GM21367 (cell line): Measurements from ENCODE around the gene LIPT2.

ENCODE experiments used
- ATAC-seq: cut with Tn5 transposase; IDR thresholded peaks from one replicate; pipeline ENCODE4 v1.9.1; 2021; ENCODE audit not compliant: unreplicated experiment

The LIPT2 gene

DNA sequence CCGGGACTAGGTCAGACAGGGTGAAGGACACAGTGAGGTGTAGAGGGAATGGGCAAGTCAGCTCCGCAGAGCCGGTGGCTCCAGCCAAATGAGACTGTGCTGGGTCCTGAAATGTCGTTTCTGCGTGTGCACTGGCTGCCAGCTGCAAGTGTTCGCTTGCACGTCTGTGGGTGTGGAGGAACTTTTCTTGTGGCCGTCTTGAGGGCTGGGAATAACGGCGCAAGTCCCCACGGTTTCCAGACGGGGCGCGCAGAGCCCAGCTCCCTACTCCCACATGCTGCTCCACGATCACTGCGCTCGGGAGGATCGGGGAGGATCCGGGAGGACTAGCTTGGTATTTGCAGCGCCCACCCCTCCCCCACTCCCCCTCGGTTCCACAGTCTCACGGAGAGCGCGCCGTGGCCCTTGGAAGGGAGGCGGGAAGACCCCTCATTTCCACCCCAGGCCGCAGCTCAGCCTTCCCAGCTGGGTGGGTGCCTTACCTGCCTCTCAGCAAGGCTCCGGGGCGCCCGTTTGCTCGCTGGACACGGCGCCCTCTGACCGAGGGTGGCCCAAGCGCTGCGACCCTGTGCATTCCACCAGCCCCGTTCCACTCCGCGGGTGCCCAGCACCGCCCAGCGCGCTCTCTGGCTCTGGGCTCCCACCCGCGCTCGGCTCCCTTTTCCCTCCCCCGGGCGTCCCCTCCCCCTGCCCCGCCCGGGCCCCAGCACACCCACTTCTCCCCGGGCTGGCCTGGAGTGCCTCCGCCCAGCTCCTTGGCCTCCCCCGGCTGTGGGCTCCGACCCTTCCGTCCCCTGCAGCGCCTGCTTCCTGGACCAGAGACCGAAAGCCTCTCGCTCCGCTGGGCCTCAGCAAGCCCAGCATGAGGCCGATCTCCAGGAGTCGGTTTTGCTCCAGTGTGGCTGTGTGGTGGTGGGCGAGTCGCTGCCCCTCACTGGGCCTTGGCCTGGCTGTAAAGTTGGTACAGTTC, 26.3 kb downstream of the LIPT2 start, which contains the start of gene KCNE3:
Gene KCNE3, minus strand, starts transcription at position 634 of the 970 bp plus-strand sequence. CDS start 9,986 bp downstream, outside the sequence.
- no peak for ATAC-seq

GRCh38 chr11:74465291-74465708, 28.2 kb downstream of the LIPT2 start:
- ATAC-seq, result no peak

DNA sequence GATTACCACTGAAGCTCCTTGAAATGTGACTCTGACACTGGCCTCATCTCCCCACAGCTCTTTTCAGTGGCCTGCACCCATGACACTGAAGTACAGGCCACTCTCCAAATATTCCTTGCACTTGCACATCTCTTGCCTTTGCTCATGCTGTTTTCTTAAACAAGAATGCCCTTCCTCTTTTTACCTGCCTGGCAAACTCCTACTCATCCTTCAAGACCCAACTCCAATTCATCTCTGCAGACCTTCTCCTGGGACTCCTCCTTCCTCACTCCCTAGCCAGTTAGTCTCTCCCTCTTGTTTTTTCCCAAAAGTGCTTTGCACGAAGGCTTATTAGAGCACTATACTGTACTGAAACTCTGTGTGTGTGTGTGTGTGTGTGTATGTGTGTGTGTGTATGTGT, 28.8 kb downstream of the LIPT2 start:
- ATAC-seq, result no peak

DNA sequence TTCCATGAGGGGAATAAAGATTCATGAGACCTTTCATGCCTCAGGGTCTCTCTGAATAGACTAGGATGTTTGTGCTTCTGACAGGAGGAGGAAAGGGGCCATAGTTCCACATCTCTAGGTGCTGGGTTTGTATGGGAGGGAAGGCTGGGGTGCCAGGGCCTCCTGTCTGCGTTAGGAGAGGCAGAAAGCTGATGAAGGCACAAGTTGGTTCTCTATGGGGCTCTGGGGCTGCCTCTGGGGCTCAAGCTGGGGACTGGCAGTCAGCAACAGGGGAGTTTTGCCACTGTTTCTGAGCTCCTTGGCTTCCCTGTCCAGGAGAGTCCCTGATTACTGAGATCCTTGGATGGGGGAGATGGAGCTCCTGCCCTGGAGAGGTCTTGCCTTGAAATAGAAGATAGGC, 30.3 kb downstream of the LIPT2 start:
- no peak for ATAC-seq

- no peak for ATAC-seq
These were observed 30.9 kb downstream of the LIPT2 start for GRCh38 chr11:74462631-74463030.

DNA sequence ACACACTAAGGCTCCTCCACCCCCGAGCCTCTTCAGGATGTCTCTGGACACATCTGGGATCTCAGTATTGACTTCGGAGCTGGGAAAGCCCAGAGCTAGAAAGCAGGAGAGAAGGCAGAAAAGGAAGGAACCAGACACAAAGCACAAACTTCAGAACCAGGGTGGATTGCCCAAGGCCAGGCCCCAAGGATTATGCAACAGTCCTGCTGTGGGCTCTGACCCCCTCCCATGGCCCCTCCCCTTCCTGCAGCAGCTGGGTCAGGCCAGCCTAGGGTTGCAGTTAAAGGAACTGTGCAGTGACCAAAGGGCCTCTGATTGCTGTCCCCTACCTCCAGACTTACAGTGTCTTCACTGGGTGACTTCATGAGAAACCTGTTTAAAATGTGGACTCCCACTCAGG, 31.5 kb downstream of the LIPT2 start:
- no peak for ATAC-seq

GRCh38 chr11:74460481-74461154, 32.9 kb downstream of the LIPT2 start:
- no peak for ATAC-seq

DNA sequence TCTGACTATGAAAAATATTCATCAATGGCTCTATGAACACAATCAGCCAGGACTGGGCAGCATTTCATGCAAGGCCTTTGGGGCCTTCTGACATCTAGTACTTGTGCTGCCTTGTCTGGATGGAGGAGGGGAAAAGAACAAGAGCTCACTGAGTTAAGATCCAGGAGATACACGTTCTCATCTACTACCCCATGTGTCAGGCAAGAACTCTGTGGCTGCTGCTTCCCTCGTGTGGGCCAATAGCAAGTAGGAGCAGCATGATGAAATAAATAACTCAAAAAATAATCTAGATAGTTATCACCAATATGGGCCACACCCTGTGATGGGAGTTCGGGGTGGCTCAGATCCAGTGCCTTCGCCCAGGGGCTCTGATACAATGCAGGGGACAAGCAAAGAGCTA, 33.5 kb downstream of the LIPT2 start:
- ATAC-seq, result no peak

DNA sequence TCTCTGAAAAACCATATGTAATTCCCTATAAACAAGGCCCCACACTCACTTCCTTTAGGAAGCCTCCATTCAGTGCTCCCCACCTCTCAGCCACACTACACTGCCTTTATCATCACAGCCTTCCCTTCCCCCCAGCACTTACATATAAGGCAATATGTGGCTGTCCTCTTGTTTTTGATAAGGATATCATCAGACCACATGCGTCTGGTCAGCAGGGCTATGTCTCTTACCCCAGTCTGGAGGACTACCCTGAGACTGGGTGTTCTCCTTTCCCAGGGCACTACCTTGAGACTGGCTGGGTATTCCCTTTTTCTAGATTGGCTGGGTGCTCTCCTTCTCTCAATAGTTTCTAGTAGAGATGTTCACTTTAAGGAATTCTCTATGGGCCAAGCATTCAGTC, 33.9 kb downstream of the LIPT2 start:
- no peak for ATAC-seq

DNA sequence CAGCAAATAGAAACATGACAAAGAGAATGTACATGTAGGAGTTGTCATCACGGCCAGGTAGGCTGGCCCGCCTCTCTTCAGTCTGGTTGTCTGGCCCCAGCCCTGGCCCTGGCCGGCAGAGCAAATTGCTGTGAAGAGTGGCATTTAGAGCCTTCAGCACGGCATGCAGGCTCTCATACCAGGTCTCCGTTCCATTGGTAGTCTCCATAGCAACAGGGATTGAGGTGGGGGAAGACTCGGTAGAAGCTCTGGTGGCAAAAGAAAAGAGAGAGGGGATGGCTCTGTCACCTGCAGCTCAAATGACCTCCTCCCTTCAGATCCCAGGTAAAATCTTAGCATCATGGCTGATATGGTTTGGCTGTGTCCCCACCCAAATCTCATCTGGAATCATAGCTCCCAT, 36.2 kb downstream of the LIPT2 start:
- ATAC-seq, result no peak

DNA sequence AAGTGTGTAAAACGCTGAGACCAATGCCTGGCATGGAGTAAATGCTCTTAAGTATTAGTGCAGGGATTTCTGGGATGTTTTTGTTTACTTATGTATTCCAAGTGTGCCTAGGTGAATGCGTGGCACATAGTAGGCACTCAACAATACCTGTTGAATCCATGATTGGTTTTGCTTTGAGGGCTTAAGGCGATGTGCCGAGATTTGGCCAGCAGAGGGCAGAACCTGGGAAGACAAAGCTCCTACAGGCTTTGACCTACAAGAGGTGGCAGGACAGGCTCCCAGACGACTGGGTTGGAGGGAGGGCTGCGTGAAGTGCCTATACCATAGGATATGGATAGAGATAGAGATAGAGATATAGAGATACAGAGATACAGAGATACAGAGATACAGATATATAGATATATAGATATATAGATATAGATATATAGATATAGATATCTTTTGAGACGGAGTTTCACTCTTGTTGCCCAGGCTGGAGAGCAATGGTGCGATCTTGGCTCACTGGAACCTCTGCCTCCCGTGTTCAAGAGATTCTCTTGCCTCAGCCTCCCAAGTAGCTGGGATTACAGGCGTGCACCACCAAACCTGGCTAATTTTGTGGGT, 40.0 kb downstream of the LIPT2 start:
- no peak for ATAC-seq

DNA sequence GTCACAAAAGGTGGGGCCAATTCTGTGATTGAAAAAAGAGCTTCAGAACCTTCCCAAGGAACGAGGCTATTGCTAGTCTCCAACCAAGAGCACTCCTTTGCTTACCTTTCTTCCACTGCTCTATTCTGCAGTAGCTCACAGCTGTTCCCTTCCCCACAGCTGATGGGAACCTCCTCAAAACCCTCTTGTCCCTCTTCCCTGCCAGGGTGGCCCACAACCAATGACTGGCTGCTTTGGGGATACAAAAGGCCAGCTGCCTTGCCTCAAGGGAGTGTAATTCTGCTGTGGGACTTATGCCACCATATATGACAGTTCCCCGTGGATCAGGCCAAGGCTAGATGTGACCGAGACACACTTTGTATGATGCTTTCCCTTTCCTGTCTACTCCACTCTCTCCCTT, 41.2 kb downstream of the LIPT2 start:
- no peak for ATAC-seq

GRCh38 chr11:74450318-74450717, 43.2 kb downstream of the LIPT2 start:
- ATAC-seq, result no peak

- peak; percentile 53 for ATAC-seq
These were observed 44.1 kb downstream of the LIPT2 start for GRCh38 chr11:74449369-74449931.

DNA sequence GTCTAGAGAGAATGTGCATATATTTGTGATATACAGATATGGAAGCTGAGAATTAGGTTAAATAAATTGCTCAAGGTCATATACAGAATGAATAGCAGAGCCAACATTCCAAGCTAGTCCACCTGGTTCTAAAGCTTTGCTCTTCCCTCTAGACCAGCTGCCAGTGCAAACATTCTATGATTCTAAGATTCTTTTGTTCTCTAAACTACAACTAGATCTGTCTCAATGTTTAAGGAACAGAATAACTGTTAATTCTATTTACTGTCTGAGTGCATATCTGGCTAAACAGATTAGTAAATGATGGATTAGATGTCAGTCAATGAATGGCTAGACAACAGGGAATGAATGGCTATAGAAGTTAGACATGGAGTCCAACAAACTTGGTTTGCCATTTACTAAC, 45.8 kb downstream of the LIPT2 start:
- no peak for ATAC-seq

DNA sequence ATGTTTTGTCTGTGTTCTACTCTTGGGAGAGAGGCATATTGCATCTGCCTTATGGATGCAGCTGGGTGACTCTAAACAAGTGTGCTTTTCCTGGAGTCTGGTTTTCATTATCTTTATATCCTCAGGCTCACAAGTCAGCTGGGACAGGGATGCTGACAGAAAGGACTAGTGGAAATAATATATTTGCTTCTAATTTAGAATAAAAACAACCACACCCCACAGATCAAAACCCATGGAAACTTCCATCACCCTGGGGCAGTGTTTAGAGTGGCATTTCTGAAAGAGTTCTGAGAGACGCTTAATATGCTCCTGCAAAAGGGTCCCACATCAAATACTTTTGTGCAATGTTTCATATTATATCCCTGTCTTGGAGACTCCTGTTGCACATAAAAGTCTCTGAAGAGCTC, 47.0 kb downstream of the LIPT2 start:
- no peak for ATAC-seq

- no peak for ATAC-seq
These were observed 49.2 kb downstream of the LIPT2 start for GRCh38 chr11:74444173-74444826.

DNA sequence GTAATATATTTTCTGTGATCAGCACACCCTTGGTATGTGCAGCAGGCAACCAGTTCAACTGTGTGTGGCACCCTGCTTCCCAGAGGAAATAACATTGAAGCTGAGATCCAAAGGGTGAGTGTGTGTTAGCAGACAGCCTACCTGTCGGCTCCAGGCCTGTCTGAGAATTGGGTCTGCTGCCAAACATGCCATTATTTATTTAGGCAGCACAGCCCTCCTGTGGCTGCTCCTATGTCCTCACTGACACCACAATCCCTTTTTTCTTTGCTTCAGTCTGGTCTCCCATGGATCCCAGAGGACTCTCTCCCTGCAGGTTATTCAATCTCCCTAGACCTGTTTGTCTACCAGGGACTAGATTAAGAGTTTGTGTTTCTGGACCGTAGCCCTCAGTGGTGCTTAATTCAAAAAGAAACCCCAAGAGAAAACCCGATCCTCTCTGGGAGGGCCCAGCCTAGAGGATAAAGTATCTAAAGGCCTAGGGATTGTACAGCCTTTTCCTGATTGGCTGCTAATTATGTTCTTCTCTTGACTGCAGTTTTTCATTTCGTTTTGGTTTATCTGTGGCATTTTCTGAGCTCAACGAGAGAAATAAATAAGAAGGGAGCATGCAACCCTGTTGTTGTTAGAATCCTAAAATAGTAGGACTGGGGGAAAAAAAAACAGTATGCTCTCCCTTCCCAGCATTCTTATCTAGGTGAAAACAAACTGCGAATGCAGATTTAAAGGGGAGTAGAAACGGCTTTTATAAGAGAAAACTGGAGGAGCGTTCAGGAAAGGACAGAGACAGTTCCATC, 50.3 kb downstream of the LIPT2 start:
- no peak for ATAC-seq

DNA sequence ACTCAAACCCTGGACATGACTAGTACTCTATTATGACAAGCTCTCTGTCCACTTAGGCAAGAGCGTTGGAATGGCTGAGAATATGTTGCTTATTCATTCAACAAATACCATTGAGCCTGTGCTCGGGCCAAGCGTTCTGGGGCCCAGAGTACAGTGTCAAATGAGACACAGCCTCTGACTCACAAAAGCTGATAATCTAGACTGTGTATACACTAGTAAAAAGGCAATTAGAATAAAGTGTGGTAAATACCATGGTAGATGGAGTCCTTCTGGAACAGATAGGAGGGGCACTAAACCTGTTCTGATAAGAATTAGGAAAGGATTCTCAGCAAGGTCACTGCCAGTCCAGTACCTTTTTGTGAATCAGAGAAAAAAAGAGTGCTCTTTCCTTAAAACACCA, 50.9 kb downstream of the LIPT2 start:
- ATAC-seq, result no peak
